GM21360 (cell line): ENCODE measurements around the gene PDGFA.
"Not testable (repeated sequence)": the region's sequence is repeated elsewhere in the genome, so short reads cannot be mapped to it uniquely, and the experiment has no call there.

ENCODE experiments used
- ATAC-seq: cut with Tn5 transposase; IDR thresholded peaks from one replicate; pipeline ENCODE4 v1.9.1; 2021; ENCODE audit warnings: mild to moderate bottlenecking, moderate library complexity; ENCODE audit not compliant: unreplicated experiment

The PDGFA gene

DNA sequence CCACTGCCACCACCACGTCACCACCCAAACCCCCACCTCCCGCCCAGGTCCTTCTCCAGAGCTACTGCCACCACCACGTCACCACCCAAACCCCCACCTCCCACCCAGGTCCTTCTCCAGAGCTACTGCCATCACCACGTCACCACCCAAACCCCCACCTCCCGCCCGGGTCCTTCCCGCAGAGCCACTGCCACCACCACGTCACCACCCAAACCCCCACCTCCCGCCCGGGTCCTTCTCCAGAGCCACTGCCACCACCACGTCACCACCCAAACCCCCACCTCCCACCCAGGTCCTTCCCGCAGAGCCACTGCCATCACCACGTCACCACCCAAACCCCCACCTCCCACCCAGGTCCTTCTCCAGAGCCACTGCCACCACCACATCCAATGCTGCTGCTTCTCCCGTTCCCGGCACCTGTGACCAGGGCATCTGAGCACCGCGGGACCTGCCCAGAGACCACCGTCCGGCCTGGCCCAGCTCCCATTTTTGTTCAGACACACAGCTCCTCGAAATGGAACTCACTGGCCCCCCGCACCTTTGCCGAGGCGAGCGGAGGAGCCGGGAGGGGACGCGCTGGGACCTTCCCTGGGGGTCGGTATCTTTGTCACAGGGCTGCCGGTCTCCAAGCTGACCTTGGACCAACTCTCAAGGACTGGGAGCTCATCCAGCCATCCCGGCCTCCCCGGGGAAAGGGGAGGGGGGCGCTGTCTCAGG lies 32.7 kb upstream of the PDGFA start:
- ATAC-seq = not testable (repeated sequence)

DNA sequence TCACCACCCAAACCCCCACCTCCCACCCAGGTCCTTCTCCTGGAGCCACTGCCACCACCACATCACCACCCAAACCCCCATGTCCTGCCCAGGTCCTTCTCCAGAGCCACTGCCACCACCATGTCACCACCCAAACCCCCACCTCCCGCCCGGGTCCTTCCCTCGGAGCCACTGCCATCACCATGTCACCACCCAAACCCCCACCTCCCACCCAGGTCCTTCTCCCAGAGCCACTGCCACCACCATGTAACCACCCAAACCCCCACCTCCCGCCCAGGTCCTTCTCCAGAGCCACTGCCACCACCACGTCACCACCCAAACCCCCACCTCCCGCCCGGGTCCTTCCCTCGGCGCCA lies 31.9 kb upstream of the PDGFA start:
- ATAC-seq = not testable (repeated sequence)

GRCh38 chr7:550881-551614 lies 31.4 kb upstream of the PDGFA start:
- ATAC-seq = no peak

DNA sequence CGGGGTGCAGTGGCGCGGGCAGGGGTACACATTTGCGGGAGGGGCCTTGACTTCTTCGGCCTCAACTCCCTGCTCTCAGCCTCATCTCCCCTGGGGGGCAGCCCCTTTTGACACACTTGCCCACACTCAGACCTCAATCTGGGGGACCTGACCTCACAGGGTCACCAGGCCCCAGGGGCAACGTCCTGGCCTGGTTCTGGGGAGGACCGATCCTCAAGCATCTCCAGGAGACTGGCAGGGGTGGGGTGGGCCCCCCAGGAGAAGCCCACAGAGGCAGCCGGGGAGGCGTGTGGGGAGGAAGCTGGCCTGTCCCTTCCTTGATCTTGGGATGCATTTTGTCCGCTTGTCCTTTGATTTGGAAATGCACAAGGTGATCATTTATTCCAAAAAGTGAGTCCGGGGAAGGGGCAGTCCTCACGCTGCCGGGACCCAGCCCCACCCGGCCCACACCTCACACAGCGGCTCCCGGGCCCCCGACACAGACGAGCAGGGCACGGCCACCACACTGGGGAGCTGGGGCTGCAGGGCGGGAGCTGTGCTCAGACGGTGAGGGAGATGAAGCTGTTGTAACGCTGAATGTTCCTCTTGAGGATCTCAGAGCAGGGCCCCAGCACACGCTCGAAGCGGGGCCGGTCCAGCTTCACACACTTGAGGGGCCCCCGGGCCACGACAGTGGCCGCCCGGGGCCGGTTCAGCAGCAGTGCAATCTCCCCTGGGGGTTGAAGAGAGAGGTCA lies 30.4 kb upstream of the PDGFA start:
- no peak for ATAC-seq

- no peak for ATAC-seq
Observed at GRCh38 chr7:549066-549890, 29.6 kb upstream of the PDGFA start.

DNA sequence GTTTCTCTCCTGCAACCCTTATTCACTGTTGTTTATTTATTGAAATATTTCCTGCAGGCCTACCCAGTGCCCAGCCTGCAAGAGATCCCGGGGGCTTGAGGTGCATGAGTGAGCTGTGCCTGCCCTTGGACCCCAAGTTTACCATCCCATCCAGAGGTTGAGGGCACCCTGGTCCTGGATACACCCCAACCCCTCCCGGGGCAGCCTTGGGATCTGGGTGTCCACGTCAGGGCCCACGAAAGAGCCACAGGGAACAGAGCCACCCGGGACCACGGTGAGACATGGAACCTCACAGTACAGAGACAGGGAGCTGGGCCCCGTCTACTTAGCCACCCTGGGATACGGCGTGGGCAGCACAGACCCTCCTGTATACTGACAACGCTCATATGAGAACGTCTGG lies 28.8 kb upstream of the PDGFA start:
- ATAC-seq = no peak

DNA sequence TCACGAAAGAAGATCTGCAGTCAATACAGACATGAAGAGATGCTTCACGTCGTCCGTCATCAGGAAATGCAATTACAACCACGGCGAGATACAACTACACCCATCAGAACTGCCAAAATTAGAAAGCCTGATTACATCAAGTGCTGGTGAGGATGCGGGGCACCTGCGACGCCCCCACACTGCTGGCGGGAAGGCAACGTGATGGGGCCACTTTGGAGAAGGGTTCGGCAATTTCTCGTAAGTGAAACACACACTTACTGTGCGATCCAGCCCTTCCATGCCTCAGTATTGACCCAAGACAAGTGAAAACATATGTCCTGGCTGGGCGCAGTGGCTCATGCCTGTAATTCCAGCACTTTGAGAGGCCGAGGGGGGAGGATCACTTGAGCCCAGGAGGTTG lies 25.8 kb upstream of the PDGFA start:
- ATAC-seq = no peak

- ATAC-seq = no peak
Observed at GRCh38 chr7:544338-545221, 24.9 kb upstream of the PDGFA start.

DNA sequence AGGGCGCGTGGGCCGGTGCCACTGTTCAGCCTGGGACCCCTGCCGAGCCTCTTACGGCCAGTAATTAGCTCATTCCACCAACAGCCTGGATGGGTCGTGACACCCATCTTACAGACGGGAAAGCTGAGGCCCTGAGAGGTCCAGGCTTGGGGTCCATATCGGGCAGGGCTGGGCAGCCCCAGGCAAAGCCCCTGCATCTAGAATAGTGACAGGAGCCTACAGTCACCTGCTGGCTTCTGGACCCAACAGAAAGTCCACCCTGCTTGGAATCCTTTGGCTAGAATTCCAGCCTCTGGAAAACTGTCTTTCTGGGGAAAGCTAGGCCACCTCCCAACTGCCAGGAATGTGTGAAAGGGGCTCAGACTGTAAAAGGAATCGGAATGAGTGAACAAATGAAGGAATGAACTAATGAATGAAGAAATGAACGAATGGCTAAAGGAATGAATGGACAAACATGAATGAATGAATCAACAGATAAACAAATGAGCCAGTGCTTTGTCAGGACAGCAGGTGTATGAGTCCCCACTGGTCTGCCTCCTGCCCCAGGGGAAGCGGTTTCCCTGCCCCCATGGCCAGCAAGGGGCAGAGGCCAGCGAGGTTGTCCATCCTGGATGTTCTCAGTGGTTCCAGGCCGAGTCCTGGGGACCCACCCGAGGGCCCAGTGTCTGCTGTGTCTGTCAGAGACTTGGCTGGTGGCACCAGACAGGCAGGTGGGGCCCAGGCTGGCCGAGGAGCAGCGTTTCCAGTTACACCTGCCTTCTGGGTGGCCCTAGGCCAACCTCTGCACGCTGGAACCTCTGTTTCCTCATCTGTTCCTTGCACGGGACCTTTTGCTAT lies 24.1 kb upstream of the PDGFA start:
- ATAC-seq = no peak

DNA sequence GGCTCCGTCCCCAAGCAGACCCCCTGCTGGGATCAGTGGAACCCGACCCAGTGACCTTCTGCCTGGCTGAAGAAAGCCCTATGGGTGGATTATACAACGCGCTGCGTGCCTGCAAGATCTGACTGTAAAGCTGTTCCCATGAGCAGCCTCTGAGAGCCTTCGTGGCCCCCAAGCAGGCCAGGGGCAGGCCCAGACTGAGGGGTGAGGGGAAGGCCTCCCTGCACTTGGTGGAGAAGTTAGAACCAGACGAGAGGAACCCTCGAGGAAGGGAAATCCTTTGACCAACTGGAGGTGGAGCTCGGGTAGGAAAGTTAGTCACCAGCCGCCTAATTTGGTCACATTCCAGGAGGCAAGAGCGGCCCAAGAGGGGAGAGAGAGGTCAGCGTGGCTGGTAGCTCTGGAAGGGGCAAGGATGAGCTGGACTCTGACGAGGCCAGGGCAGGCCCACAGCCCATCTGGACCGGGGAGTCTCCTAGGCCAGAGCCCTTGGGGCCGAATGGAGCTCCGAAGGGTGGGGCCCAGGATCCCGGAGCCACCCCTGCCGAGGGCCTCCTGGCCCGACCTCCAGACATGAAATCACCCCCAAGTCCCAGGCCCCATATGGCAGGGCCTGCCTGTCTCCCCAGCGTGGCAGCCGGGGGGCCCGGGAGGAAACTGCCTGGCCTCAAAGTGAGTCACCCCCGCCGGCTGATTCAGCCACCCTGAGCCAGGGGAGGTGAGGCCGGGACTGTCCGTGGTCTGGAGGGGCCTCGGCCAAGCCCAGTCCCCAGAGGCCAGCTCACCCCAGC lies 23.3 kb upstream of the PDGFA start:
- ATAC-seq = no peak

- ATAC-seq = no peak
Observed at GRCh38 chr7:542131-542712, 22.6 kb upstream of the PDGFA start.

- ATAC-seq = no peak
Observed at GRCh38 chr7:541661-542060, 22.0 kb upstream of the PDGFA start.

GRCh38 chr7:540997-541396 lies 21.4 kb upstream of the PDGFA start:
- no peak for ATAC-seq

GRCh38 chr7:540579-540978 lies 20.9 kb upstream of the PDGFA start:
- no peak for ATAC-seq

GRCh38 chr7:539731-540411 lies 20.2 kb upstream of the PDGFA start:
- ATAC-seq = no peak

DNA sequence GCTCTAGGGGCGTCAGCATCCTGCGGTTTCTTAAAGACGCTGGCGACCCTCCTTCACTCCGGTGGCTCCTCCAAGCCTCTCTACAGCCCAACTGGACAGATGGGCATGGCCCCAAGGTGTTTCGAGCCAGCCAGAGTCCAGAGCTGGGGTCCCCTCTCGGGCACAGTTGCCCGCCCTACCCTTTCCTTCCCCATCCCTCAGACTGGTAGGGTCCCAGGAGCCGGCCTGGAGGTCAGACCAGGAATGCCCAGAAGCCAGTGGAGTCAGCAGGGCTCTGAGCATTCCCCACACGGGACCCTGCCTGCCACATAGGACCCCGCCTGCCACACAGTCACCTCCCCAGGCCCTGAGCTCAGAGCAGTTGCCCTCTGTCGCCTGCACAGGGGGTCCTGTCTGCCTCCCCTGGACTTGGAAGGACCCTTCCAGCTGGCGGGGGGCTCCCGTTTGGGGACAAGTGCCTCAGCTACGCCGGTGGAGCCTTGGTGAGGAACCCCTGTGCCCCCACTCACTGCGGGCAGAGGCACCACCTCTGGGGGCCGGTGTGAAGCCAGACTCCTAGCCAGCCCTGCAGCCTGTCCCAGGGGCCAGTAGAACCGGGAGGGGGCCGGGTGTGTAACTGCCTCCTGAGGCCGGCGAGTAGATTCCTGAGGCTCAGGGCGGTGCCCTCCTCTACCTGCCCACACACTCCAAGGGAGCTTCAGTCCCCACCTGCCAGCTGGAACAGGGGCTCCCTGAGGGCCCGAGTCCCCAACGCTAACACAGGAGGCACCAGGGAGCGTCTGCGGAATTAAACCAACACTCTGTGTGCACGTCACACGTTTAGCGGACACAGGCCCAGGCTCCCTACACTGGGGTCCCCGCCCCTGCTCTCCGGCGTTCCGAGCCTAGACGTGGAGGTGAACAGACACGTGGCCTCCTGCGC lies 19.4 kb upstream of the PDGFA start:
- no peak for ATAC-seq
